Measurements from ENCODE around the gene UBE2D2.
"Not testable (repeated sequence)": the region's sequence is repeated elsewhere in the genome, so short reads cannot be mapped to it uniquely, and the experiment has no call there.

UBE2D2 gene

GRCh38 chr5:139560752-139561654 lies at the start of gene UBE2D2:
TSS of gene UBE2D2 (plus strand) at chr5:139561339. CDS start at chr5:139561792, 453 bp downstream.
- DNase-seq (ENCODE audit: low read depth in 2 of 3, low spot score in 1 of 3): peak; percentile 96

- no peak for DNase-seq (ENCODE audit: low read depth in 2 of 3, low spot score in 1 of 3)
These were observed 48.3 kb upstream of the UBE2D2 start for GRCh38 chr5:139512786-139513390.

GRCh38 chr5:139513434-139513833 lies 47.7 kb upstream of the UBE2D2 start:
- DNase-seq (ENCODE audit: low read depth in 2 of 3, low spot score in 1 of 3): peak; percentile 58 to 76 (median 71)

GRCh38 chr5:139513852-139514485 lies 47.2 kb upstream of the UBE2D2 start:
- no peak for DNase-seq (ENCODE audit: low read depth in 2 of 3, low spot score in 1 of 3)

- DNase-seq (ENCODE audit: low read depth in 2 of 3, low spot score in 1 of 3): no peak
These were observed 46.7 kb upstream of the UBE2D2 start for GRCh38 chr5:139514486-139514856.

GRCh38 chr5:139517683-139518564 lies 43.2 kb upstream of the UBE2D2 start:
- peak; percentile 81 to 89 (median 87) for DNase-seq (ENCODE audit: low read depth in 2 of 3, low spot score in 1 of 3)

- DNase-seq (ENCODE audit: low read depth in 2 of 3, low spot score in 1 of 3): no peak
These were observed 37.3 kb upstream of the UBE2D2 start for GRCh38 chr5:139523635-139524445.

- DNase-seq (ENCODE audit: low read depth in 2 of 3, low spot score in 1 of 3): no peak
These were observed 36.7 kb upstream of the UBE2D2 start for GRCh38 chr5:139524446-139524845.

GRCh38 chr5:139524940-139525585 lies 36.1 kb upstream of the UBE2D2 start:
- DNase-seq (ENCODE audit: low read depth in 2 of 3, low spot score in 1 of 3): no peak

GRCh38 chr5:139525586-139526308 lies 35.4 kb upstream of the UBE2D2 start:
- not testable (repeated sequence) for DNase-seq (ENCODE audit: low read depth in 2 of 3, low spot score in 1 of 3)

- not testable (repeated sequence) for DNase-seq (ENCODE audit: low read depth in 2 of 3, low spot score in 1 of 3)
These were observed 34.6 kb upstream of the UBE2D2 start for GRCh38 chr5:139526309-139527089.

- not testable (repeated sequence) for DNase-seq (ENCODE audit: low read depth in 2 of 3, low spot score in 1 of 3)
These were observed 34.1 kb upstream of the UBE2D2 start for GRCh38 chr5:139527090-139527470.

- DNase-seq (ENCODE audit: low read depth in 2 of 3, low spot score in 1 of 3): not testable (repeated sequence)
These were observed 33.2 kb upstream of the UBE2D2 start for GRCh38 chr5:139527896-139528467.

- not testable (repeated sequence) for DNase-seq (ENCODE audit: low read depth in 2 of 3, low spot score in 1 of 3)
These were observed 32.4 kb upstream of the UBE2D2 start for GRCh38 chr5:139528695-139529094.

GRCh38 chr5:139530079-139530478 lies 31.1 kb upstream of the UBE2D2 start:
- DNase-seq (ENCODE audit: low read depth in 2 of 3, low spot score in 1 of 3): not testable (repeated sequence)

- DNase-seq (ENCODE audit: low read depth in 2 of 3, low spot score in 1 of 3): no peak
These were observed 29.4 kb upstream of the UBE2D2 start for GRCh38 chr5:139531772-139532169.

GRCh38 chr5:139543423-139543991 lies 17.6 kb upstream of the UBE2D2 start:
- DNase-seq (ENCODE audit: low read depth in 2 of 3, low spot score in 1 of 3): peak in 2 of 3 donors; percentile 31 to 34

All from stimulated activated CD4-positive, alpha-beta T cell treated with anti-CD3 and anti-CD28 coated beads, Interleukin-12 subunit alpha, Interleukin-12 subunit beta, amount 100 ng/mL, for 48 hours (primary cell).